HTR-8/SVneo (cell line): ENCODE results near the gene KL.

Source experiments
- DNase-seq: peaks from one replicate; pipeline ENCODE4 v3.0.0; 2011; ENCODE audit warnings: low spot score, mixed read lengths; ENCODE audit not compliant: insufficient read length
- FAIRE-seq: peaks from 2 replicates; lab custom pipeline; 2011; peaks lifted over from hg19 to GRCh38; lab: Jason Lieb, UNC

The KL gene

DNA sequence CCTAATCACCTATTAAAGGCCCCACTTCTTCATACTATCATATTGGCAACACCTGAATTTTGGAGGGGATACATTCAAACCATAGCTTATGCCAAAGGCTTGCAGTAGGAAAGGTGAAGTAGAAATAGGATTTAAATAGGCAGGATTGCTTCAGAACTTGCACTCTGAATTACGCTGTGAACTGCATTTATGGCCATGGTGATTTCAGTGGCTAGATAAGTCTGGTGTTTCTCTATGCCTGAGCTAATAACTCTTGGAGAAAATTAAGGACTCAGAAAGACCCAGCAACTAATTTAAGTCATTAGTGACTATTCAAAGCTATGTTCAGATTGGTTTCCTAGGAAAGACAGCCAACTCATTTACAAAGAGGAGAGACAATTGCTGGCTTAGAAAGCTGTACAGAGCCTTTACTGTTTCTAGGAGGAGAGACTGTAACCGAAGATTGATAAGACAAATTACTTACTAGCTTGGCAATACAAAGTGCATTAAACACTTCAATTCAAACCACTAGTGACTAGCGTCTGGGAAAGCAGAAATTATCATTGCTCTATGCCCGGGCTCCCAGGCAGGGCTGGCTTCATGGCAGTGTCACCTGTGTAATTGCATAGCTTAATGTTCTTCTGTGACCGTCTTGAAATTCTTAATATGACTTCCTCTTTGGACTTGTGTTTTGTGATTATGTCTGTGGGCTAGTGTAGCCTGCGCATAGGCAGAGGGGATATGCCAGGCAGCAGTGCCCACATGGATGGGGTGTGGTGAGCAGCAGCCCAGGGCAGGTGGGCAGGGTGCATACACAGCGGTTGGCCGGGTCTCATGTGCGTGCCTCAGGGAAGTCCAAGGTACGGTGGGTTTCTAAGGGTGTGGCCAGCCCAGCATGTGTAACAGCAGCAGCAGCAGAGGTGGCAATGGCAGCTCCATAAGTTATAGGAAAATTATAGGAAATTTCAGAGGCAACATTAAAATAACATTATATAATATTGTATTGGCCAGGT, 60.1 kb downstream of the KL start:
- DNase-seq (no peak), FAIRE-seq (no peak)

DNA sequence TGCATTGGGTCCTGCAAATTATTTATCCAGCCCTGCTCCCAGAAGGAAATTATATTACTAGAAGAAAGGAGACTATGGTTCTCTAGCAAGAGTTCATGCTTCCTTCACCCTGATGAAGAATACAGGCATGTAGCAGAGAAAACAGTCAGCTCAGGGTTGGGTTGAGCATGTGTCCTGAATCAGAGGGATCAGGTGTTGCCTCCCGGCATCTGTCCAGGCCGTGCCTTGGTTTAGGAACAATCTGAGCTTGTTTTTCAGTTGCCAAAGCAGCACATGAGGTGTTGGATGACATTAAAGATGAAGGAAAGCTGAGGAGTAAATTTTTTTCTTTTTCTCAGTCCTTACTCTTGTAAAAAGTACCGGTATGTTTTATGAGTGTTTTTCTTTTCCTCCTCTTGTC, 62.0 kb downstream of the KL start:
- no peak for DNase-seq

DNA sequence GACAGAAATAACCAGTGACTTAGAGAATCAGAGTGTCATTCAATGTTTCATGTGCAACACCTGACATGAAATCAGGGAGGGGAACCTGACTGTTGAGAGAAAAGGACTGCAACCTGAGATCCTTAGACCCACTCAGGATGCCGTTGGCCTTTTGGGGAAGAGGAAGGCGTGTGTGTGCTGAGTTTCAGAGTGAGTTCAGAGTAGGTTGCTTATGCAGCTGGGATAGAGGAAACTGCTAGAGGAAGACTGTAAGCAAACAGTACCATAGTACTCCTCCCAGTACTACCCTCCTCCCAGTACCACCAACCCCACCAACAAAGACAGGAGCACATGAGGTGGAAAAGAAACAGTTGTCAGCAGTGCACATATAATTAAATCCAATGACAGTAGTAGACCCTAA, 63.7 kb downstream of the KL start:
- FAIRE-seq (no peak), DNase-seq (no peak)

More for the DNA sequence above, 62.0 kb downstream of the KL start:
- FAIRE-seq, result no peak

DNA sequence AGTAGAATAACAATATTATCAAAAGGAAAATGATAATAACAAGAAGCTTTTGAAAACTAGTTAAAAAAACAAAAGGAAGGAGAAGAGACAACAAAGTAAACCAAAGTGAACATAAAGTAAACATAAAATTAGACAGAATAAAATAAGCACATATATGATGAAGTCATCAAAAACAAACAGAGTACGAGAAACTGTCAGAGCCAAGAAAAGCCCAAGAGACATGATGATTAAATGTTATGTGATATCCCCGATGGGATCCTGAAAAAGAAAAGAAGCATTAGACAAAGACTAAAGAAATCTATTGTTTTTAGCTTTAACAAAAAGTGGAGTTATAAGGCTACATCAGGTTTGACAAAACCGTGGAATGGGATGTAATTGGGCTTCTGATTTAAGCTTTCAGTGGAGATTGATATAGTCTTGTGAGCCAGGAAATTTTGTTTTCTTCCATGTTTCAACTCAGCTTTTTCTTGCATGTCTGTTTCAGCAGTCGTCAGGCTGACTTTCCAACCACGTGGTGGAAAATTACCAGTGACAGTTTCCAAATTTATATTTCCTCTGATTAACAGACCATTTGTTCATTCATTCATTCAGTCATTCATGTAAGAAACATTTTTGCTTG, 64.9 kb downstream of the KL start:
- no peak for FAIRE-seq

DNA sequence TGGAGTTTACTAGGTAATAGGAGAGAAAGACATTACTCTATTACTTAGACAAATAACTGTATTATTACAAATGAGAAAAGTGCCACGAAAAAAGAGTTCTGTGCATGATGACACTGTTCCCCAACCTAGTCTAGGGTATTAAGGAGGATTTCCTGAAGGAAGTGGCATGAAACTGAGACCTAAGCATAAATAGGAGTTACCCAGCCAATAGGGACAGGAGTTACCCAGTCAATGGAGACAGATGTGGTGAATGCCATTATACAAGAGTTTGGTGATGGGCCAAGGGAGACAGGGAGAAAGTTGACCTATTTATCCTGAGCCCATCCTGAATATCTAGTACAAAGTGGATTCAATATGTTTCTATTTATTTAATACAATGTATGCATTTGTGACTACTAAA, 65.4 kb downstream of the KL start:
- DNase-seq, result no peak
- FAIRE-seq, result no peak

More for the DNA sequence above, 64.9 kb downstream of the KL start:
- DNase-seq, result no peak

DNA sequence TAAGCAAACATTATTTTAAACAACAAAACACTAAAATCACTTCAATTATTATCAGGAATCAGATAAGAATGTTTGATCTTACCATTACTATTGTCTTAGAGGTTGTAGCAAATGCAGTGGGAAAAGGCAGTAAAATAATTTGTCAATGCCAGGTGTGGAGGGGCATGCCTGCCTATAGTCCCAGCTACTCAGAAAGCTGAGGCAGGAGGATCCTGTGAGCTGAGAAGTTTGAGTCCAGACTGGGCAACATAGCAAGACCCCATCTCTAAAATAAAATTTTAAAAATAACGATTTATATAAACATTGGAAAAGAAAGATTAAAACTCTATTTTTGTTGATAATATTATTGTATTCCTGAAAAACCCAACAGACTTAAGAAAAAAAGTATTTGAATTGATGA, 66.8 kb downstream of the KL start:
- FAIRE-seq (no peak), DNase-seq (no peak)

DNA sequence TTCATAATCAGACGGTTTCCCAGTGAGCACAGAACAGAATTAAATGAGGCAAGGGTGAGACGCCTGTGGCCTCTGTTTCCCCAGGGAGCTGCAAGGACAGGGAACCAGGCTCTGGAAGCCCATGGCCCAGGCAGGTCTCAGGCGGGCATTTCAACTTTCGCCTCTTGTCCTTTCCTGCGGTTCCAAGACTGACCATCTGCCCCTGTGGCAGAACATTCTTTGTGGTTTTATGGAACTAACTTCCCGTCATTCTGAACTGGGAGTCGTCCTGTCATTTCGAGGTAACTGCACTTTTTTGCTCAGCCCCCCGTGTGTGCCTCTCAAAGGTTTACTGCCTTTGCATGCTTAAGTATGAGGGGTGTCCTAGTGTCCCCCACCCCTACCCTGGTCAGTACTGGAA, 70.9 kb downstream of the KL start:
- no peak for FAIRE-seq
- peak; percentile 41 for DNase-seq

DNA sequence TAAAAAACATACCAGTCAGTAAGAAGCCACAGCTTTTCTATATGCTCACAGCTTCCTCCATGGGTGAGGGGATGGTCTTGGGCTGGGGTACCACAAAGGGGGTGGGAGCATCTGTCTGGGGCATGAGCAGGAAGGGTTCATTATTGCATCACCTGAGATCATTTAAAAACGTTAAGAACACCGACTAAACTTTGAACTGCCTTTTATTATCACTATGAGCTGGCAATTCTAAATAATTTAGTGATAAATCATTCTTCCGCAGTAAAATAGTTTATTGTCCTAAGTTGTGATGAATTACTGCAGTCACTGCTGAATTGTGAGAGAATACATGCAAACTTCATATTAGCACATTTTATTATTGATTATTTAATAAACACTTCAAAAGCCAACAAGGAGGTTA, 71.6 kb downstream of the KL start:
- FAIRE-seq, result no peak
- no peak for DNase-seq

DNA sequence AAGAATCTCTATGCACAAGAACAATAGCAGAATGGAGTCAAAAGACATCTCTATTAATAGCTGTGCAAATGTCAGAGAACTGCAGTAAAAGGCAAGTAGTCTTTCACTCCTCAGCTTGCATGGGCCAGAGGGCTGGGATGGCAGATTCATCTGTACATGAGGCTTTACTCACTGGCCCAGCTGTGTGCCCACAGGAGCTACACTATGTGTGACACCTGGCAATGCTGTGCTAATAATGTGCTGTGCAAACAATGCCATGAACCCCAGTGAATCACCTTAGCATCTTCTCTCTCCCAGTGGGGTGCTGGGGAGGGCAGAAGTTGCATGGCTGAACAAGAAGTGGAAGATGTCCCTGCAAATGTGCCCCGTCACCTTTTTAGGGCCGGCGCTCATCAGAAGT, 73.1 kb downstream of the KL start:
- no peak for DNase-seq
- FAIRE-seq, result no peak

DNA sequence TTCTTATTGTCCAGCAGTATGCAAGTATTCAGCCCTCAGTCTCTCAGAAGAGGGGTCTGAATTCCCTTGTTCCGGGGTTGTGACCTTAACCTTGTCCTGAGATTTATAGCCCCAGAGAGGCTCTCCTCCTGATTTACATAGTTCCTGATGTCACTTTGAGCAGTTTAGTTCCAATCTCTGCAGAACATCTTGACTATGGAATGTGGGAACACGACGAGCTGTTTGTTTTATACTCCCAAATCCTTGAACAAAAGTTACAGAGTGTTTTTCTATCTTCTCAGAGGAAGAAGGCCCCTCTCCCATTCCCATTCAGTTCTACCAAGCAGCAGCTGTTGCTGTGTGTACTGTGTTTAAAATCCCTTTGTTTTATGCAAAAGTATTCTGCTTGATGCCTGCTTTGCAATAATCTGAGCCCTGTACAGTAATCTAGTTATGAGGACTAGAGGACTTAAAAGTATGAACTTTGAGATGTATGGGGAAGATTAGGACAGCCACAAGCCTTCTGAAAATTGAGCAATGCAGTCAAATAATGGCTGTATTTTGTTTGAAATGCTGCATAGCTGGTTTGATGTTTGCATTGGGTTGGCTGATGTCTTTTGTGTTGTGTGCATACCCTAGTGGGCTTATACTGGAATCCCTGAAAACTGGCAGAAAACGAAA, 74.7 kb downstream of the KL start:
- FAIRE-seq (no peak), DNase-seq (no peak)

DNA sequence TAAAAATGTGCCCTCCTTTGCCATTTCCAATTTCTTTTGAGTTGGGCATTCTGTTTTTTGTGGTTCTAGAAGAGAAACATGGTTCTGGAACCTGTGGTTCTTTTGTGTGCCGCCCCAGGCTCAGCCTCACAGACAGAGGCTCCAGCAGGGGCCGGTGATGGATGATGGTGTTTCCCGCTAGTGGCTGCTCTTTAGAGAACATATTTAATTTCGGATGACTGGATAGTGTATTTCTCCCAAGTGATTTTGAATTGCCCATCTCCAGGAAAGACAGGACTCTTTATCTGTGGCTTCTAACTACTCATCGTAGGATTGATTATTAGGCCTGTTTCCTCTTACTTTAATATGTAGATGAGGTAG, 75.2 kb downstream of the KL start:
- no peak for FAIRE-seq
- DNase-seq, result no peak

DNA sequence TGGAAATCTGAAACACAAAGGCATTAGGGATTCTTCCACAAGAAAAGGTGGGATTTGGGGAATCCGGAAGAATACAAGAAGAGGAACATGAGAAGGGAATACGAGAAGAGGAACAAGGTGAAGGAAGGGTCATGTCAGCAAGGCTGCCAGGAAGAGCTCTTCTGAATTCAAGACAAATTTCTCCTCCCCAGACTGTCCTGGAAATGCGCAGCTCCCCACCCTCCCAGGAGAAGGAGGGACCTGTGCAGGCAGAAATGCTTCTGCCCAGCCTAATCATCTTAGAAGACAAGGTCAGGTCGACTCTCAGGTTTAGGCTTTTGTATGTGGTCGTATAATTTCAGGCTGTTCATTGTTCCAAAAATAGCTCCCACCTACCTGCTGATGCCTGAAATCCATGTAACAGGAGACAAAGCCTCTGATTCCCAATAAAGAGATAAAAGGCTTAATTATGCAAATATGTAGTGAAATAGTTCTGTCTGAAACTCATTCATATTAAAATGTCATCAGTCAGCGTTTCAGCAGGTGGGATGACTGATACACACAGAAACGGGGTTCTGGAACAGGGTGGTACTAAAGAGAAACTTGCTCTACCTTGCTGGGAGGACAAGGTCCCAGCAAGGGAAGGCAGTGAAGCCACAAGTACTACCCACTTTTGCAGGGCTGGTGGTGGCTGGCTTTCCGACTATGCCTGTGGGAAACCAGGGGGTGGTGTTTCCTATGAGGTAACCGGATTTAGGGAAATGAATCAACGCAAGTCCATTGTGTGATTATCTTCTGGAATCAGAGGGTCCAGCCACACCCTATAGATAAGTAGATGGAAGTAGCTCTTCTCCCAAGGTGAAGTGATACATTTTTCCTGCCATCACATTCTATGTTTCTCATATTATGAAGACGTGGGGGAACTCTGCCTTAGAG, 76.1 kb downstream of the KL start:
- FAIRE-seq (no peak), DNase-seq (no peak)

DNA sequence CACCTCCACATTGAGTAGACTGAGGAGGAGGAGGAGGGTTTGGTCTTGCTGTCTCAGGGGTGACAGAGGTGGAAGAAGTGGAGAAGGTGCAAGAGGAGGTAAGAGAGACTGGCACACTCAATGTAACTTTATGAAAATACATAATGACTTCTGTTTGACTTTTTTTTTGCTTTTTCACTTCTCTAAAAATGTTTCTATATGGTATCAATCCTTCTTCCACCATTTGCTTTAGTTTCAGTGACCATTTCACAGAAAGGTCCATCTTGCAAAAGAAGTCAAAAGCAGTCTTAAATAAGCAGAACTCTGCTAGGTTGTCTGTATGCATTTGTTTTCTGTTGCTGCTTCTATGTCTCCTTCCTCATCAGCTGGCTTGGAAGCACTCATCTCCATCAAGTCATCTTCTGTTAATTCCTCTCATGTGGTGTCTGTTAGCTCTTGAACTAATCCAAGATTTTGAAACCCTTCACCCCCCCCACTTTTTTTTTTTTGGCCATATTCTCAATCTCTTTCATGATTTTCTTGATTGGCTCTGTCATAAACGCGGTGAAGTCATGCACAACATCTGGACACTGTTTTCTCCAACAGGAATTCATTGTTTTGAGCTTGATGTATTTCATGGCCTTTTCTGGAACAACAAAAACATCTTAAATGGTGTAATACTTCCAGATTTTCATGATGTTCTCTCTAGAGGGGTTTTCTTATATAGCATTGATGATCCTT, 80.8 kb downstream of the KL start:
- FAIRE-seq, result no peak
- no peak for DNase-seq

DNA sequence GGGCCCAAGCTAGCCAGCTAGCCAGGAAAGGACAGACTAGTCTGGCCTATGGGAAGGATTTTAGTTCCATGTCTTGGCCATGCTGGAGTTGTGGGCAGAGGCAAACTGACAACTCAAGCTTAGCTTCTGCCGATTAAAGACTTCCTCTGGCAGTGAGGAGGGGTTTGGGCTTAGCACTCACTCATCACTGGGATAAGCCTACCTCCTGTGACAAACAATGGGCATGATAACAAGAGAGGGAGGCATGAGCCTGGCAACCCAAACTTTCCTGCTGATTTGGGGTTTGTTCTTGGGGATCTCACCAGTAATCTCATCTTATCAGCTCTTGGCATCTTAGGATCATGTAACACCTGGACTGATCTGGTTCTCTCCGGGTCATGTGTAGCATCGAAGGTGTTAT, 83.6 kb downstream of the KL start:
- DNase-seq (no peak), FAIRE-seq (no peak)

DNA sequence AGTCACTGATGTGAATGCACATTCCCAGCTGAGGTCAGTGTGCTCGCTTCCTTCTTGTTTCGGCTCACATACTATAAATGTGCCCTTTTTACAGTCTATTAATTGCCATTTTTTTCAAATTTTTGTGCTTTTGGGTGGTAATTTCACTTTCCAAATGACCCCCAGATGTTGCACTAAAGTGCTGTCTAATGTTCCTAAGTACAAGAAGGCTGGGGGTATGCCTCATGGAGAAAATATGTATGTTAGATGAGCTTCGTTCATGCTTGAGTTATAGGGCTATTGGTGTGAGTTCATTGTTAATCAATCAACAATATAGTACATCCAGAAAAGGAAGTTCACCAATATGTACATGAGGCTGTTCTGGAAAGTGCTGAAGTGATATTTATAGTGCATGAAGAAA, 84.7 kb downstream of the KL start:
- no peak for FAIRE-seq
- no peak for DNase-seq

DNA sequence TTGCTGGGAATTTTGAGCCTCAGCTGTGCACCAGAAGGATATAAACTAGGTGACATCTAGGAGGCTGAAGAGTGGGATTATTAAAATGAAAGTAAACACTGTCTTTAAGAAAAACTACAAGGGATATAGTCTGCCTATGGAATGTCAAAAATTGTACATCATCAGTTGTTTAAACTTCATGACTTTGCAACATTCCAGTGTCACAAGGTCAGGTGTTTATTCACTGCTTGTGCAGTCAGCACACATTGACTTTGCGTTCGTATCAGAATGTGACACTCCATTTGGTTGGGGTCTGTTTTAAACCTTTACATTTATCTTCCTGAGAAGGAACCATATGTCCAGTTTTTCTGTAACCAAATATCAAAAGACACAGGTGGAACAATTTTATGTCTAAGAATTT, 85.6 kb downstream of the KL start:
- FAIRE-seq, result no peak
- no peak for DNase-seq

DNA sequence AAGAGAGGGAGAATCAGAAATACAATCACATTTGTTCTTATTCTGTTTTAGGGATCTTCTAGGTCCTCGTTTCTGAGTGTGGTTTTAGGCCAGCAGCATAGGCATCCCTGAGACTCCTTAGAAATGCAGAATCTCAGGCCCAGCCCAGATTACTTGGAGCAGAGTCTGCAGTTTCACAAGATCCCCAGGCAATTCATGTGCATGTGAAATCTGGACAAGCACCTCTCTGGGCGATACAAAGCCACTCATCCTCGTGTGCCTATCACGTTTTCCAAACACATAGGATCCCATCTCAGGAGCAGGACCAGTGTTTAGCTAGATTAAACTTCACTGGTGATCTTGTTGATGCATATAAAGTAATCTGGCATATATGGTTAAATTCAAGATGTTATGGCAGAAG, 87.2 kb downstream of the KL start:
- DNase-seq, result no peak
- FAIRE-seq, result no peak

DNA sequence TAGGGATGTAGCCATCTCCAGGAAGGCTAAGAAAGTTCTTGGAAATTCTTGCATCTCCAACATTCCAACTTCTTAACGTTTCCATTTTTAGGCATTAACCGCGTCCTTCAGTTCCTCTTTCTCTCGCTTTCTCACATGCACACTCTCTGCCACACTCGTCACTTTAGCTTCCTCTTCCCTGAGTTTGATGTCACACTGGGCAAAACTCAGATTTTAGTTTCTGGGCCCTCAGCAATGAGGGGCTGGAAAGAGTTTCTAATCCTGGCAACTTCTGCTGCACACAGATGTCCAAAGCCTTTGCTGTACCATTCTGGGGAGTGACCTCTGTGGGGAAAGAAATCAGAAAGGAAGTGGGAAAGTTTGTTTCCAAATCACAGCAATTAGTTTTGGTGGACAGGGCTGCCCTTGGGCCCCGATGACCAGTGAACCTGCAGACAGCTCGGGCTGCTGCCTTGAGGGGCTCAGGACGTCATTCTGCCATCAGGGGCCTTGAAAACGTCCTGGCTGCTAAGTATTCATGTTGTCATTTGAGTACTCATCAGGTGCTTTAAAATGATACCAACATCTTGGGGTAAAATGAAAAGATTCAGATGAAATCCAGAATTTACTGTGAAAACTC, 89.3 kb downstream of the KL start:
- DNase-seq (no peak), FAIRE-seq (no peak)

DNA sequence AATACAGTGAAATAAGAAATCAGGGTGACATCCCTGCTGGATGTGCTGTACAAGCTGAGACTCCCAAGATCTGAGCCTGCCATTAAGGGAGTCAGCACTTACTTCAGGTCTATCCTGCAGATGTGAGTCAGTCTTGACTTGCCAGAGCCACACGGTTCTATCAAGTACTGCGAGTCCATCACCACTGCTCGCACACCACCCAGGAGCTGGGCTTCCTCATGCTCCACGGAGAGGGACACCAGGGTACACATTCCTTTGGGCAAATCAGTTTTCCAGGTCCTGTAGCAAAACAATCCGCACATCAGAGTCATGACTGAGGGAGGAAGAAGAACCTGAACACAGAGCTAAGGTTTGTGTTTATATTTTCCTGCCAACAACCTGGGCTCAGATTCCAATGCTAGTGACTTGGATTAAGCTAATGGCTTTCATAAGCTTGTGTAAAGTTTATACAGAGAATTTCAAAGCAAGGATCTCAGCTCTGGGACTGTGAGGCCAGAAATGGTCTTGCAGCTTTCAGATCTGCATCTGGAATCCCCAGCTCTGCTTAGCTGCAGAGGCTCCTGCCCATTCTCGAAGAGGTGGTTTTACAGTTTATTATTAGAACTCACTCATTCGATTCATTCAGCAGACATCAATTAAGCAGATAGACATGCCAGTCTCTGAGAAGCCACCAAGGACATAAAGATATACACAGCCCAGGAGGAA, 90.6 kb downstream of the KL start:
- no peak for DNase-seq
- FAIRE-seq, result no peak
